ENCODE results near the gene PRAC2. TPM values are rescaled to one million over a fixed set of nuclear protein-coding genes. Genes with fewer than 3 reads are reported as not detected.
A peak's percentile ranks its signal among the peaks of the same experiment; 100 is the strongest.

Gene PRAC2
- not detected for total RNA-seq
- long read RNA-seq: 0 reads

DNA sequence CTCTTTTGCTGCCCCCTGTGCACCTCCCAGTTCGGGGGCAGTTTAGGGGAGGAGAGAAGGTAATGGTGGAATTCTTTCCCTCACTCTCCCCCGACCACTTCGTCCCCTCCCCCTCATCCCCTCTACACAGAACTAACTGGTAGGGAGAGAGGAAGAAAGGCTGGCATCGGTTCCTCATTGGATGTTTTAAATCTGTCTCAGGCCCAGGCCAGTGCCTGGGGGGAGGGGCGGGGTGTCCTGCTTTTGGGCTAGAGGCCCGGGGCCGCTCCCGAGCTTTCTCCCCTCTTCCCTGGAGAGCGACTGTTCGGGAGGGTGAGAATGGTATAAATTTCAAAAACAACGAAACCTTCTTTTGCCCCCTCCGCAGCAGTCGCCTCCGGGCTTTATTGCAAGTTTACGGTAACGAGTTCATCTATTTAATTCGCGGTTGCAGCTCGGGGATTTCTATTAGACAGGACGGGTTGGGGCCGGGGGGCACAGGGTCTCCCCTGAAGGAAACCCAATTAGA lies at the start of gene PRAC2:
TSS of gene PRAC2 (plus strand) at position 271 of the 508 bp plus-strand sequence. CDS start 1,226 bp downstream, outside the sequence.
- Histone ChIP-seq H3K4me3 (peak within 1 kb of the TSS; percentile 22), H3K4me1 (peaks cover 42% of the 10 kb centered on the region), H3K27me3 (ENCODE audit: low read depth) (peaks cover 100% of the 10 kb centered on the region), H3K27ac (replicated peaks) (no peak within 1 kb of the TSS), H3K9me3 (replicated peaks) (no peaks in the 10 kb centered on the region), H3K36me3 (no peaks in the 10 kb centered on the region)
- TF ChIP-seq, protein P1, sequence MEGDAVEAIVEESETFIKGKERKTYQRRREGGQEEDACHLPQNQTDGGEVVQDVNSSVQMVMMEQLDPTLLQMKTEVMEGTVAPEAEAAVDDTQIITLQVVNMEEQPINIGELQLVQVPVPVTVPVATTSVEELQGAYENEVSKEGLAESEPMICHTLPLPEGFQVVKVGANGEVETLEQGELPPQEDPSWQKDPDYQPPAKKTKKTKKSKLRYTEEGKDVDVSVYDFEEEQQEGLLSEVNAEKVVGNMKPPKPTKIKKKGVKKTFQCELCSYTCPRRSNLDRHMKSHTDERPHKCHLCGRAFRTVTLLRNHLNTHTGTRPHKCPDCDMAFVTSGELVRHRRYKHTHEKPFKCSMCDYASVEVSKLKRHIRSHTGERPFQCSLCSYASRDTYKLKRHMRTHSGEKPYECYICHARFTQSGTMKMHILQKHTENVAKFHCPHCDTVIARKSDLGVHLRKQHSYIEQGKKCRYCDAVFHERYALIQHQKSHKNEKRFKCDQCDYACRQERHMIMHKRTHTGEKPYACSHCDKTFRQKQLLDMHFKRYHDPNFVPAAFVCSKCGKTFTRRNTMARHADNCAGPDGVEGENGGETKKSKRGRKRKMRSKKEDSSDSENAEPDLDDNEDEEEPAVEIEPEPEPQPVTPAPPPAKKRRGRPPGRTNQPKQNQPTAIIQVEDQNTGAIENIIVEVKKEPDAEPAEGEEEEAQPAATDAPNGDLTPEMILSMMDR (IDR thresholded peaks at IDR 0.05; ENCODE audit: borderline replicate concordance): no peak
- no peak for DNase-seq
- intact Hi-C loops (cut with micrococcal nuclease): no loop called here

DNA sequence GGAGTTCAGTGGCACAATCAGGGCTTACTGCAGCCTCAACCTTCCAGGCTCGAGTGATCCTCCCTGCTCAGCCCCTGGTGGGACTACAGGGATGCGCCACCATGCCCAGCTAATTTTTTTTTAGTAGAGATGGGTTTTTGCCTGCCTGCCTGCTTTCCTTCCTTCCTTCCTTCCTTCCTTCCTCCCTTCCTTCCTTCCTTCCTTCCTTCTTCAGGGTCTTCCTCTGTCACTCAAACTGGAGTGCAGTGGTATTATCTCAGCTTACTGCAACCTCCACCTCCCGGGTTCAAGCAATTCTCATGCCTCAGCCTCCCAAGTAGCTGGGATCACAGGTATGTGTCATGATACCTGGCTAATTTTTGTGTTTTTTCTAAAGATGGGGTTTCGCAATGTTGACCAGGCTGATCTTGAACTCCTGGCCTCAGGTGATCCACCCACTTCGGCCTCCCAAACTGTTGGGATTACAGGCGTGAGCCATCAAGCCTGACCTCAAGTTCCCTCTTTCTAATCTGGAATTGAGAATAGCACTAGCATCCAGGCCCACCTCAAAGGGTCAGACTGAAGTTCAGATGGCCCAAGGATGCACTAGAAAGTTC lies 45.9 kb upstream of the PRAC2 start:
- DNase-seq: no peak
- TF ChIP-seq, protein P1 (IDR thresholded peaks at IDR 0.05; ENCODE audit: borderline replicate concordance): no peak
- Histone ChIP-seq H3K4me1 (peaks cover 6% of the 10 kb centered on the region), H3K27me3 (ENCODE audit: low read depth) (peaks cover 100% of the 10 kb centered on the region), H3K36me3 (no peaks in the 10 kb centered on the region), H3K27ac (replicated peaks) (no peak overlapping the region), H3K4me3 (no peak overlapping the region), H3K9me3 (replicated peaks) (no peaks in the 10 kb centered on the region)
- intact Hi-C loops (cut with micrococcal nuclease): loop anchor here (10.0 kb wide), 2 partner anchors 208 to 358 kb away; no protein-coding TSS in a partner anchor

DNA sequence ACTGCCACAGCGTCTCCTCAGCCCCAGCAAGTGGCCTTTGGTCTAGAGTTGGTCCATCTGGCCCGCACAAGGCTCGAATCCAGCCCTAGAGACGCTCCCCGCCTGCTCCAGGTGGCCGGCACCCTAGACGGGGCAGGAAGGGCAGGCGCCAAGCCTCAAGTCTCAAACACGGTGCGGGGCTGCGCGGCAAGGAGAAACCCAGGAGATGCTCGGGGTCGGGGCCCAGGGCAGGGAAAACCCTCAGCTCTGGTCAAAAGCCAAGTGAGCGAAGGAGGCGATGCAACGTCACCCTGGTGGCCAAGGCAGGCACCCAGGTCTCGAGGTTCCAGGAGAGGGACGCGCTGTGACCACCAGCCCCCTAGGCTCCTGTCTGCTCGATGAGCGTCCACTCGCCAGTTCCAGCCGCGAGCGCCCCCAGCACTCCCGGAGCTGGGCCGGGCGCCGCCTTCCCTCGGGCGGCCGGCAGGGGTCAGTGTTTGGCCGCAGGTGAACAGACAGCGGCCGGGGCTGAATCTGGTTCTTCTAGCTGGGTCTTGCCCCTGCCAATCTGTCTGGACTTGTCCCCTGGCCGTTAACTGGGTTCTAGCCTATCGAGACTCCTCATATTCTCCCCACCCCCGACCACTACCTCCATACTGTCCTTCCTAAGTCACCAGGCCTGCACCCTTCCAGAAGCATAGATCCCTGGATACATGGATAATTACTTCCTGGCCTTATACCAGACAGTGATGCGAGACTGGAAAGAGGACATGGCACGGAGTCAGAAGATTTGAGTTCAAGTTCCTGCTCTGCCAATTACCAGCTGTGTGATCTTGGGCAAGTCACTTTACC lies 44.6 kb upstream of the PRAC2 start:
- Histone ChIP-seq H3K27ac (replicated peaks) (no peak overlapping the region), H3K4me3 (no peak overlapping the region), H3K27me3 (ENCODE audit: low read depth) (peaks cover 100% of the 10 kb centered on the region), H3K36me3 (no peaks in the 10 kb centered on the region), H3K9me3 (replicated peaks) (no peaks in the 10 kb centered on the region), H3K4me1 (peaks cover 5% of the 10 kb centered on the region)
- DNase-seq: peak; percentile 53
- intact Hi-C loops (cut with micrococcal nuclease): loop anchor here (10.0 kb wide), 2 partner anchors 206 to 356 kb away; no protein-coding TSS in a partner anchor
- TF ChIP-seq, protein P1 (IDR thresholded peaks at IDR 0.05; ENCODE audit: borderline replicate concordance): peak; percentile 93

DNA sequence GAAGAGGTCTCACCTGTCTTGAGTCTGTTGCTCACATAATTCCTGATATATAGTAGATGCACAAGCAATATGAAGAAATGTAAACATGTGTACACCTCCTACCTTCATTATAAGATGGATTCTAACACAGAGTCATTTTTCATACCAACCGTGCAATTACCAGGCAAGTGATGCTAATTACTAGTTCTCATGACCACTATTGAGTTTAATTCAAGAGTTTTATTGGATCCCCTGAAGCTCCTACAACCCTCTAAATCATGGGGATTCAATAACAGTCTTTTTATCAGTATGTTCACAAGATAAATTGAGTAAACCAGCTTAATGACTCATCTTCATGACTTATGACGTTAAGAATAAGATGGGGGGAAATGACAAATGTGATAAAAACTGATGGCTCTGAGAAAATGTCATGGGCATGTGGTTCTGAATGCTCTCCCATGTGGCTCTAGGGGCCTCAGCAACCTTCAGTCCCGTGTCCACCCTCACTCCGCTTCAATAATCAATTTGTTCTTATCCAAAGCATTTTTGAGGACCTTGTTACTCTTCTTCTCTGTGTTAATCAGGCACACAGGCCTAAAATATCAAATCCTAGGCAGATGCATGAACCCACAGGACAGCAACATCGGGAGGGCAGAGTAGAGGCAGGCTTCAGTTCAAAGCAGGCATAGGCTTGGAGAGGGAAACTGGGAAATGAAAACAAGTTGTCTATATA lies 43.4 kb upstream of the PRAC2 start:
- no peaks in the 10 kb centered on the region for H3K9me3 ChIP-seq (replicated peaks)
- TF ChIP-seq, protein P1 (IDR thresholded peaks at IDR 0.05; ENCODE audit: borderline replicate concordance): no peak
- DNase-seq: no peak
- H3K36me3 ChIP-seq: no peaks in the 10 kb centered on the region
- H3K4me3 ChIP-seq: no peak overlapping the region
- peaks cover 97% of the 10 kb centered on the region for H3K27me3 ChIP-seq (ENCODE audit: low read depth)
- H3K27ac ChIP-seq (replicated peaks): no peak overlapping the region
- intact Hi-C loops (cut with micrococcal nuclease): loop anchor here (10.0 kb wide), 2 partner anchors 205 to 355 kb away; no protein-coding TSS in a partner anchor
- peaks cover 5% of the 10 kb centered on the region for H3K4me1 ChIP-seq

DNA sequence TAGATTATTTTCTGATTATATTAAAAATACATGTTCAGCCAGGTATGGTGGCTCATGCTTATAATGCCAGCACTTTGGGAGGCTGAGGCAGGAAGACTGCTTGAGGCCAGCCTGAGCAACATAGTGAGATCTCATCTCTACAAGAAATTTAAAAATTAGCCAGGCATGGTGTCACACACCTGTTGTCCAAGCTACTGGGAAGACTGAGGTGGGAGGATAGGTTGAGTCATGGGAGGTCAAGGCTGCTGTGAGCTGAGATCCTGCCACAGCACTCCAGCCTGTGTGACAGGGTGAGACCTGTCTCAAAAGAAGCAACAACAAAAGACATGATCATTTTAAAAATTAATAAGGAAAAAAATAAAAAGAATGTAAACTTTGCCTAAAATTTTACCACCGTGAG lies 41.4 kb upstream of the PRAC2 start:
- intact Hi-C loops (cut with micrococcal nuclease): no loop called here
- Histone ChIP-seq H3K27ac (replicated peaks) (no peak overlapping the region), H3K9me3 (replicated peaks) (no peaks in the 10 kb centered on the region), H3K4me1 (peaks cover 5% of the 10 kb centered on the region), H3K4me3 (no peak overlapping the region), H3K27me3 (ENCODE audit: low read depth) (peaks cover 96% of the 10 kb centered on the region), H3K36me3 (no peaks in the 10 kb centered on the region)
- DNase-seq: no peak
- TF ChIP-seq, protein P1 (IDR thresholded peaks at IDR 0.05; ENCODE audit: borderline replicate concordance): no peak

Data from left ventricle myocardium inferior (tissue), 1 donor.